Suprapubic skin (tissue), 4 donors: Measurements from ENCODE around the gene B3GNT8. TPM values are rescaled to one million over a fixed set of nuclear protein-coding genes. Genes with fewer than 3 reads are reported as not detected.

Experiments
- DNase-seq, 2 donors: peaks; one replicate each; pipeline ENCODE4 v3.0.0-alpha.2; 2019; ENCODE audit warnings: low spot score in 2 of 2
- H3K27ac ChIP-seq: fragments of 200-600 bp; sonication (generic); one replicate; pipeline ENCODE4 v1.5.1; 2019
- H3K27me3 ChIP-seq: fragments of 200-600 bp; sonication (generic); one replicate; pipeline ENCODE4 v1.5.1; 2019
- H3K36me3 ChIP-seq: fragments of 200-600 bp; sonication (generic); one replicate; pipeline ENCODE4 v1.5.1; 2019
- H3K4me1 ChIP-seq: fragments of 200-600 bp; sonication (generic); one replicate; pipeline ENCODE4 v1.5.1; 2019
- H3K4me3 ChIP-seq: fragments of 200-600 bp; sonication (generic); one replicate; pipeline ENCODE4 v1.5.1; 2019; ENCODE audit warnings: mild to moderate bottlenecking
- H3K9me3 ChIP-seq: fragments of 200-600 bp; sonication (generic); one replicate; pipeline ENCODE4 v1.5.1; 2019
- EP300 ChIP-seq: sonication (generic); formaldehyde crosslinking; IDR thresholded peaks from one replicate; pipeline ENCODE4 v1.6.1; 2017; ENCODE audit warnings: antibody characterized with exemption
- POLR2A ChIP-seq, 2 donors: fragments of 450-650 bp; IDR thresholded peaks; one replicate each; pipeline ENCODE4 v1.6.1; 2017; ENCODE audit warnings: antibody characterized with exemption in 2 of 2, mild to moderate bottlenecking in 2 of 2, moderate library complexity in 2 of 2
- POLR2AphosphoS5 ChIP-seq, 3 donors: sonication (generic); formaldehyde crosslinking; IDR thresholded peaks; one replicate each; pipeline ENCODE4 v1.6.1; 2017; ENCODE audit warnings: antibody characterized with exemption in 3 of 3
- WGBS: methylation state at CpG from one replicate; pipeline ENCODE4 v1.1.5; 2018; 5-methylcytosine and 5-hydroxymethylcytosine counted together
- total RNA-seq, 4 donors: library from RNA; depleted of rRNA; stranded (reverse); fragments of >200 nt; gene quantifications; one replicate each; pipeline ENCODE4 v1.1.0, GENCODE V29; 2016
- TF ChIP-seq, protein P1 (sequence below), 2 donors: fragments of 200-600 bp in 1 of 2; fragments of 450-650 bp in 1 of 2; sonication (generic) in 1 of 2; IDR thresholded peaks; one replicate each; pipeline ENCODE4 v1.5.1; 2016 to 2019; ENCODE audit warnings: antibody characterized with exemption in 2 of 2, mild to moderate bottlenecking in 1 of 2, moderate library complexity in 1 of 2

The B3GNT8 gene
- total RNA-seq, 4 donors from 2014 or later = 4.7 to 9.6 (median 6.2) TPM

DNA sequence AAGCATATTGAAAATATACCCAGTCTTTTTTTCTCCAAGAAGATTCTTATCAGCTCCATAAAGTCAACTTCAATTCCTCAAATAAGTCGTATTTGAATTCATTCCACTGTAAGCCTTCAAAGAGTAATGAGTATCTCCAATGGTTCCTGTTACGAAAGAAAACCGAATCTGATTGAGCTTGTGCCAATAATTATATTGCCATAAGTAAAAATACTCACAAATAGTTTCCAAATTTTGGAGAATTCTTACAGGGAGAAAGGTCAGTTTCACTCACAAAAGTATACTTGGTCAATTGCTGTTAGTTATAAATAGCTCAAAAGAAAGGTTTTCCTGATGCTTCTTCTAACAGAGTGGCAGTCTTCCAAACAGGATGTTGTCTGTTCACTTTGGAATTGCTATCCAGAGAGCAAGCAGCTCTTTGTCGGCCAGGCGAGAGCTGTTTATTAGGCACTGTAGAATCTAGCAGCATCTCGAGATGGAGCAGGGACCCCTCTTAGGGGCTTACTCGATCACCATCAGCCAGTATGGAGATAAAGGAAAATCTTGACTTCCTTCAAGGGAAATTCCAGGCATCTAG lies 29.3 kb upstream of the B3GNT8 start:
- no peak overlapping the region for H3K27ac ChIP-seq
- H3K4me3 ChIP-seq = no peak overlapping the region
- no peak for TF ChIP-seq EP300
- TF ChIP-seq POLR2A (IDR thresholded peaks at IDR 0.05) = no peak
- TF ChIP-seq, protein P1, sequence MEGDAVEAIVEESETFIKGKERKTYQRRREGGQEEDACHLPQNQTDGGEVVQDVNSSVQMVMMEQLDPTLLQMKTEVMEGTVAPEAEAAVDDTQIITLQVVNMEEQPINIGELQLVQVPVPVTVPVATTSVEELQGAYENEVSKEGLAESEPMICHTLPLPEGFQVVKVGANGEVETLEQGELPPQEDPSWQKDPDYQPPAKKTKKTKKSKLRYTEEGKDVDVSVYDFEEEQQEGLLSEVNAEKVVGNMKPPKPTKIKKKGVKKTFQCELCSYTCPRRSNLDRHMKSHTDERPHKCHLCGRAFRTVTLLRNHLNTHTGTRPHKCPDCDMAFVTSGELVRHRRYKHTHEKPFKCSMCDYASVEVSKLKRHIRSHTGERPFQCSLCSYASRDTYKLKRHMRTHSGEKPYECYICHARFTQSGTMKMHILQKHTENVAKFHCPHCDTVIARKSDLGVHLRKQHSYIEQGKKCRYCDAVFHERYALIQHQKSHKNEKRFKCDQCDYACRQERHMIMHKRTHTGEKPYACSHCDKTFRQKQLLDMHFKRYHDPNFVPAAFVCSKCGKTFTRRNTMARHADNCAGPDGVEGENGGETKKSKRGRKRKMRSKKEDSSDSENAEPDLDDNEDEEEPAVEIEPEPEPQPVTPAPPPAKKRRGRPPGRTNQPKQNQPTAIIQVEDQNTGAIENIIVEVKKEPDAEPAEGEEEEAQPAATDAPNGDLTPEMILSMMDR (IDR thresholded peaks at IDR 0.05) = no peak
- no peak for TF ChIP-seq POLR2AphosphoS5 (IDR thresholded peaks at IDR 0.05)
- WGBS = 19% methylated on average over 7 of the region's 7 CpGs
- no peaks in the 10 kb centered on the region for H3K9me3 ChIP-seq
- H3K36me3 ChIP-seq = no peaks in the 10 kb centered on the region
- H3K27me3 ChIP-seq = peaks cover 24% of the 10 kb centered on the region
- H3K4me1 ChIP-seq = peaks cover 12% of the 10 kb centered on the region
- DNase-seq = no peak

DNA sequence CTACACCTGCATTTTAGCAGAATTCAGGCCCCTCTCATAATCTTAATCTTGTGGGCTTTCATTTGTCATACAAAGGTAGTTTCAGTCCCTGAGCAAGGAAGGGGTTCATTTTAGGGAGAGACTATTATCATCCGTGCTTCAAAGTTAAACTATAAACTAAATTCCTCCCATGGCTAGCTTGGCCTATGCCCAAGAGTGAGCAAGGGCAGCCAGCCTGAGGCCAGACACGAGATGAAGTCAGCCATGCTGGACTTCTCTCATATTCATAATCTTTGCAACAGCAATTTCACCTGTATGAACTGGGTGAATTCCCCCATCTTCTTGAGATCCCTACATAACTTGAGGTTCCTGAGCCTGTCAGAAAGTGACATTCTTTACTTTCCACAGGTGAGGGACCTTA lies 28.8 kb upstream of the B3GNT8 start:
- H3K4me3 ChIP-seq = no peak overlapping the region
- no peaks in the 10 kb centered on the region for H3K36me3 ChIP-seq
- no peak overlapping the region for H3K27ac ChIP-seq
- TF ChIP-seq, protein P1 (IDR thresholded peaks at IDR 0.05) = no peak
- TF ChIP-seq POLR2A (IDR thresholded peaks at IDR 0.05) (no peak), POLR2AphosphoS5 (IDR thresholded peaks at IDR 0.05) (no peak), EP300 (no peak)
- no peak for DNase-seq
- H3K9me3 ChIP-seq = no peaks in the 10 kb centered on the region
- peaks cover 22% of the 10 kb centered on the region for H3K27me3 ChIP-seq
- H3K4me1 ChIP-seq = peaks cover 12% of the 10 kb centered on the region
- WGBS = 19% methylated on average over 2 of the region's 2 CpGs

DNA sequence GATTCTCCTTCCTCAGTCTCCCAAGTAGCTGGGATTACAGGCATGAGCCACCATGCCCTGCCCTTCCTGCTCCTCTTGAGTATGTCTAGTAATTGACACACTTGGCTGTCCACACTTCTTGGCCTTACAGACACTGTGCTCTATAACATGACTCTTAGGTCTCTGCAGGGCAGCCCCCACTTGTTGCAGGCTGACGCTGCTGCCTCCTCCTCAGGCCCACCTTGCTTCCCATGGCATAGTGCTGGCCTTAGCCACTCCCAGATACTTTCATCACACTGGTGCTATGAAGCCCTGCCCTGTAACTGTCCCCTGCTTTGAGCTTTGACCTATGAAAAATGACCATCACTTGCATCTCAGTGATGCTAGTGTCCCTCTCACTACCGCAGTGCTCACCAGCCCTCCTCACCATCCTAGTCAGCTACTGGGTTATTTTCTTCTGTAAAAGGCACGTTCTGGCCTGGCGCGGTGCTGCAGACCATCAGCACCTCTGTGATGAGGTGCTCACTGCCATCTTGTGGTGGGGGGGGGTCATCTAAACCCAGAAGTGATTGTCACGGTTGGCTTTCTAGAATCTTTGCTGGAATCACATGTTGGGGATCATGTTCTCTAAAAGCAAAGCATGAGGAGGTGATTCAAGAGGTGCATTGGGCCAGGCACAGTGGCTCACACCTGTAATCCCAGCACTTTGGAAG lies 25.6 kb upstream of the B3GNT8 start:
- Histone ChIP-seq H3K9me3 (no peaks in the 10 kb centered on the region), H3K27ac (no peak overlapping the region), H3K27me3 (peaks cover 7% of the 10 kb centered on the region), H3K4me1 (peaks cover 20% of the 10 kb centered on the region), H3K4me3 (no peak overlapping the region), H3K36me3 (no peaks in the 10 kb centered on the region)
- DNase-seq = no peak
- whole genome bisulfite sequencing = 70% methylated on average over 6 of the region's 6 CpGs
- TF ChIP-seq POLR2A (IDR thresholded peaks at IDR 0.05) = no peak
- TF ChIP-seq, protein P1 (IDR thresholded peaks at IDR 0.05) = no peak
- no peak for TF ChIP-seq POLR2AphosphoS5 (IDR thresholded peaks at IDR 0.05)
- no peak for TF ChIP-seq EP300

DNA sequence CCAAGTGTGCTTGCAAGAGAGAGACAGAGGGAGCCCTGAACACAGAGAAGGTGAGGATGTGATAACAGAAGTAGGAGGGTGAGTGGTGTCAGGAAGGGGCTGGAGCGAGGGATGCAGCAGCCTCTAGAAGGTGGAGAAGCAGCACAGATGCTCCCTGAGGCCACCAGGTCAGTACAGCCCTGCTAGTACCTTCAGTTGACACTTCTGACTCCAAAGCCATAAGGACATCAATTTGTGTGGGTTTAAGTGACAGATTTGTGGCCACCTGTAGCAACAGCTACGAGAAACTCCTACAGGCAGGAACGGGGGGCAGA lies 22.6 kb upstream of the B3GNT8 start:
- no peaks in the 10 kb centered on the region for H3K9me3 ChIP-seq
- H3K27me3 ChIP-seq = peaks cover 23% of the 10 kb centered on the region
- H3K36me3 ChIP-seq = no peaks in the 10 kb centered on the region
- H3K4me1 ChIP-seq = peaks cover 8% of the 10 kb centered on the region
- 59% methylated on average over 3 of the region's 3 CpGs for WGBS
- no peak overlapping the region for H3K27ac ChIP-seq
- DNase-seq = no peak
- H3K4me3 ChIP-seq = no peak overlapping the region
- TF ChIP-seq, protein P1 (IDR thresholded peaks at IDR 0.05) = no peak
- no peak for TF ChIP-seq POLR2AphosphoS5 (IDR thresholded peaks at IDR 0.05)
- no peak for TF ChIP-seq EP300
- no peak for TF ChIP-seq POLR2A (IDR thresholded peaks at IDR 0.05)

DNA sequence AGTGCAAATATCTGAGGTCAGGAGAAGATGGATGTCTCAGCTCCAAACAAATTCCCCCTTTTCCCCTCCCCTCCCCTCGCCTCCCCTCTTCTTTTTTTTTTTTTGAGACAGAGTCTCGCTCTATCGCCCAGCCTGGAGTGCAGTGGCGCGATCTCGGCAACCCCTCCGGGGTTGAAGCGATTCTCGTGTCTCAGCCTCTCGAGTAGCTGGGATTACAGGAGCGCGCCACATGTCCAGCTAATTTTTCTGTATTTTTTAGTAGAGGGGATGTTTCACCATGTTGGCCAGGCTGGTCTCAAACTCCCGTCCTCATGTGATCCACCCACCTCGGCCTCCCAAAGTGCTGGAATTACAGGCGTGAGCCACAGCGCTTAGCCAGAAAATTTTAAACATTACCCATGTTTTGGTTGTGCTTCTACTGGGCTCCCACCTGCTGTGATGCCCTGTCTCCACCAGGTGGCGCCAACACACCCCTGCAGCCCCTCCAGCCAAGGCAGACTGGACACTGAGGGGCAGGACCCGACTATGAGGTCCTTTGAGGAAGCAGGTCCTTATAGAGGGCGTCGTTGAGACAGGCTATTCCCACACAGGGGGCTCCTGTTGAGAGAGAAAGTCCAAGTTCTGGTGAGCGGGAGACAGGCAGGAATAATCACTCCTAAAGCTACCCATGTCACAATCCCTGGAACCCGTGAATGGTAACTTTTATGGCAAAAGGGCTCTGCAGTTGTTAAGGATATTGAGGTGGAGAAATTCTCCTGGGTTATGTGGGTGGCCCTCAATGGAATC lies 22.1 kb upstream of the B3GNT8 start:
- H3K4me3 ChIP-seq = peak overlapping the region; percentile 29

More for the DNA sequence above, 22.1 kb upstream of the B3GNT8 start:
- H3K9me3 ChIP-seq = no peaks in the 10 kb centered on the region
- H3K27me3 ChIP-seq = peaks cover 23% of the 10 kb centered on the region
- TF ChIP-seq, protein P1 (IDR thresholded peaks at IDR 0.05) = peak; percentile 86 to 97
- no peak for TF ChIP-seq EP300
- H3K36me3 ChIP-seq = no peaks in the 10 kb centered on the region
- peak in 1 of 2 donors; percentile 82 for DNase-seq
- no peak overlapping the region for H3K27ac ChIP-seq
- peaks cover 8% of the 10 kb centered on the region for H3K4me1 ChIP-seq
- WGBS = 4% methylated on average over 22 of the region's 22 CpGs
